K562 (cell line): ENCODE results near the gene TNIK. TPM values are rescaled to one million over a fixed set of nuclear protein-coding genes. Genes with fewer than 3 reads are reported as not detected.
A peak's percentile ranks its signal among the peaks of the same experiment; 100 is the strongest.

ENCODE experiments used
- ATAC-seq: fragments of 200-7000 bp; cut with Tn5 transposase; 3 replicates; pipeline ENCODE4 v1.9.1; 2020; ENCODE audit warnings: moderate library complexity
- BruUV-seq: library from RNA; stranded (reverse); fragments of 400-500 nt; replicated peaks from 2 replicates; lab custom pipeline; 2021; lab: Mats Ljungman, UMichigan
- CTCF ChIA-PET: fragments of 300-600 bp; formaldehyde crosslinking; extraction: SDS; loops from one replicate; lab custom pipeline; 2021; ENCODE audit warnings: low intra/inter-chr PET ratio; lab: Yijun Ruan, JAX
- POLR2A ChIA-PET: fragments of 300-600, 350-650 bp; sonication (Branson Sonifier 250); formaldehyde crosslinking; extraction: SDS; loops from one replicate; lab custom pipeline; 2021; ENCODE audit warnings: antibody characterized with exemption, inconsistent platforms; lab: Yijun Ruan, JAX
- DNase-seq, 4 experiments: peaks; one replicate each; pipeline versions ENCODE4 v3.0.0 to v3.0.0-alpha.2; 2011 to 2018; ENCODE audit warnings: low spot score in 3 of 4, mixed read lengths in 3 of 4; ENCODE audit errors: extremely low read depth in 1 of 4
- FAIRE-seq: peaks from 2 replicates; lab custom pipeline; 2011; peaks lifted over from hg19 to GRCh38; lab: Jason Lieb, UNC
- H2AFZ ChIP-seq: 2 replicates; pipeline ENCODE4 v1.6.0; 2011; ENCODE audit warnings: low read depth, low read length, control low read depth, inconsistent platforms
- H3K27ac ChIP-seq: fragments of 200-600 bp; 3 replicates; pipeline ENCODE4 v1.8.0; 2011; ENCODE audit warnings: low read depth, mild to moderate bottlenecking, control low read depth, inconsistent platforms, low read length, moderate library complexity, mixed read lengths; ENCODE audit errors: extremely low read depth
- H3K27me3 ChIP-seq, 2 experiments: fragments of 300-600 bp in 1 of 2; 2 replicates in 1 of 2; 3 replicates in 1 of 2; pipeline versions ENCODE4 v1.6.0 to v1.8.0; 2011; ENCODE audit warnings: inconsistent platforms in 2 of 2, low read length in 2 of 2, mild to moderate bottlenecking in 1 of 2, mixed read lengths in 1 of 2, moderate library complexity in 1 of 2; ENCODE audit not compliant: control insufficient read depth in 2 of 2, insufficient read depth in 2 of 2
- H3K36me3 ChIP-seq: fragments of 300-600 bp; 3 replicates; pipeline ENCODE4 v1.8.0; 2011; ENCODE audit warnings: mild to moderate bottlenecking, low read length, inconsistent platforms; ENCODE audit not compliant: control insufficient read depth, insufficient read depth
- H3K4me1 ChIP-seq, 2 experiments: fragments of 200-600 bp in 1 of 2; replicated peaks in 1 of 2; 2 replicates in 1 of 2; 3 replicates in 1 of 2; pipeline versions ENCODE4 v1.5.1 to v1.8.0; 2011; ENCODE audit warnings: inconsistent platforms in 2 of 2, low read length in 2 of 2, mild to moderate bottlenecking in 1 of 2, mixed read lengths in 1 of 2, moderate library complexity in 1 of 2; ENCODE audit not compliant: control insufficient read depth in 2 of 2, insufficient read depth in 2 of 2
- H3K4me2 ChIP-seq: 2 replicates; pipeline ENCODE4 v1.6.1; 2011; ENCODE audit warnings: low read length, control low read depth, inconsistent platforms, mixed read lengths; ENCODE audit not compliant: insufficient read depth
- H3K4me3 ChIP-seq: fragments of 200-600 bp; sonication (generic), shearing (Covaris generic); 2 replicates; pipeline ENCODE4 v1.5.1; 2016; ENCODE audit warnings: control low read depth, inconsistent platforms
- H3K79me2 ChIP-seq: fragments of 200-600 bp; 3 replicates; pipeline ENCODE4 v1.8.0; 2011; ENCODE audit warnings: low read length, inconsistent platforms; ENCODE audit not compliant: control insufficient read depth, insufficient read depth
- H3K9ac ChIP-seq, 2 experiments: 2 replicates each; pipeline versions ENCODE4 v1.6.0 to v1.6.1; 2011; ENCODE audit warnings: low read depth in 2 of 2, low read length in 2 of 2, control low read depth in 1 of 2, inconsistent platforms in 1 of 2, mild to moderate bottlenecking in 1 of 2, mixed read lengths in 1 of 2; ENCODE audit not compliant: insufficient read depth in 1 of 2
- H3K9me1 ChIP-seq: one replicate; pipeline ENCODE4 v1.6.0; 2011; ENCODE audit warnings: inconsistent platforms, mild to moderate bottlenecking, low read length, moderate library complexity; ENCODE audit not compliant: control insufficient read depth, insufficient read depth
- H3K9me3 ChIP-seq: replicated peaks from 2 replicates; pipeline ENCODE4 v1.5.1; 2011; ENCODE audit warnings: low read depth, low read length, inconsistent platforms; ENCODE audit not compliant: control insufficient read depth, insufficient read depth
- H4K20me1 ChIP-seq: replicated peaks from 2 replicates; pipeline ENCODE4 v1.6.1; 2011; ENCODE audit warnings: low read length, inconsistent platforms, mixed read lengths; ENCODE audit not compliant: control insufficient read depth, insufficient read depth
- BHLHE40 ChIP-seq: IDR thresholded peaks from 2 replicates; pipeline ENCODE4 v1.6.1; 2011; ENCODE audit warnings: low read length, improper control_type of control experiment
- C11orf30 ChIP-seq: fragments of 450-650 bp; IDR thresholded peaks from 2 replicates; pipeline ENCODE4 v1.6.1; 2016; ENCODE audit warnings: low read depth, mild to moderate bottlenecking
- CBFA2T2 ChIP-seq: fragments of 450-650 bp; conservative IDR thresholded peaks from 2 replicates; pipeline ENCODE4 v1.6.1; 2017; ENCODE audit warnings: mild to moderate bottlenecking
- CCNT2 ChIP-seq: IDR thresholded peaks from 2 replicates; pipeline ENCODE4 v1.6.1; 2011; ENCODE audit warnings: borderline replicate concordance, low read depth, mild to moderate bottlenecking, moderate library complexity, mixed read lengths, low read length; ENCODE audit not compliant: insufficient read length; ENCODE audit errors: extremely low read depth
- CHD4 ChIP-seq: fragments of 200-600 bp; sonication (generic); IDR thresholded peaks from 3 replicates; pipeline ENCODE4 v1.6.1; 2012; ENCODE audit warnings: low read depth, mild to moderate bottlenecking, mixed read lengths, low read length, inconsistent platforms; ENCODE audit not compliant: insufficient read depth, insufficient replicate concordance, poor library complexity, severe bottlenecking
- FOXP1 ChIP-seq: sonication (generic); formaldehyde crosslinking; IDR thresholded peaks from 2 replicates; pipeline ENCODE4 v1.8.0; 2022; ENCODE audit warnings: mild to moderate bottlenecking, missing genetic modification reagents
- LEF1 ChIP-seq: fragments of 450-650 bp; IDR thresholded peaks from 2 replicates; pipeline ENCODE4 v1.6.1; 2016; ENCODE audit warnings: mild to moderate bottlenecking
- MCM3 ChIP-seq: fragments of 450-650 bp; IDR thresholded peaks from 2 replicates; pipeline ENCODE4 v1.6.1; 2016
- PCBP1 ChIP-seq: fragments of 200-400 bp; formaldehyde crosslinking; IDR thresholded peaks from 2 replicates; pipeline ENCODE4 v1.6.1; 2018; ENCODE audit warnings: mild to moderate bottlenecking, low read depth, low read length; ENCODE audit not compliant: poor library complexity, severe bottlenecking
- TRIM24 ChIP-seq, 2 experiments: fragments of 450-650 bp; IDR thresholded peaks; 2 replicates each; pipeline ENCODE4 v1.6.1; 2016
- ZNF316 ChIP-seq: fragments of 450-650 bp; IDR thresholded peaks from 2 replicates; pipeline ENCODE4 v1.6.1; 2016
- ZNF408 ChIP-seq: fragments of 250-450 bp; sonication (Bioruptor Pico); IDR thresholded peaks from 2 replicates; pipeline ENCODE4 v1.4.0; 2020; ENCODE audit warnings: low read depth, mild to moderate bottlenecking, moderate library complexity
- ZNF589 ChIP-seq: fragments of 200-800 bp; sonication (Bioruptor generic); IDR thresholded peaks from 2 replicates; pipeline ENCODE4 v1.6.1; 2016; ENCODE audit warnings: low read depth, missing genetic modification characterization, missing compliant biosample characterization
- WGBS: fragments of 100-300 bp; shearing (Covaris generic); methylation state at CpG from one replicate; pipeline ENCODE4 v1.1.6; 2016; ENCODE audit warnings: low coverage, mixed read lengths; ENCODE audit not compliant: insufficient coverage; ENCODE audit errors: missing lambda C conversion rate; 5-methylcytosine and 5-hydroxymethylcytosine counted together
- in situ Hi-C: fragments of 300-500 bp; cut with MboI; formaldehyde crosslinking; loops from 4 replicates; pipeline ENCODE4 v1.15.0; 2018; ENCODE audit warnings: inconsistent platforms, mixed read lengths
- intact Hi-C: fragments of 100-400 bp; cut with micrococcal nuclease; formaldehyde crosslinking; loops from 2 replicates; pipeline ENCODE4 v1.14.2; 2022
- polyA plus RNA-seq, 8 experiments: library from polyadenylated mRNA; depleted of rRNA in 4 of 8; stranded (reverse) in 5 of 8; unstranded in 3 of 8; fragments of >200 nt; fragmentation: Nextera tagmentation in 2 of 8; fragmentation: Illumina TruSeq in 1 of 8; extraction: Ambion mirVana in 2 of 8; extraction: Trizol in 1 of 8; gene quantifications; 2 replicates each; pipeline versions ENCODE4 v1.2.1 to v1.2.3, GENCODE V29; 2011 to 2014; ENCODE audit warnings: inconsistent platforms in 1 of 8, missing spikeins in 1 of 8
- total RNA-seq, 7 experiments: library from RNA; depleted of rRNA in 6 of 7; stranded (reverse); fragments of >200 nt in 6 of 7; fragmentation: Illumina TruSeq in 2 of 7; extraction: Trizol in 2 of 7; gene quantifications; 2 replicates each; pipeline versions ENCODE4 v1.2.1 to v1.2.3, GENCODE V29; 2011 to 2021; ENCODE audit warnings: low replicate concordance in 1 of 7
- TF ChIP-seq, protein P1 (sequence below): IDR thresholded peaks from 3 replicates; pipeline ENCODE4 v1.6.1; 2011; ENCODE audit warnings: borderline replicate concordance, mild to moderate bottlenecking; ENCODE audit not compliant: insufficient read length, insufficient read depth
- TF ChIP-seq, protein P2 (sequence below): fragments of 250-450 bp; sonication (Bioruptor Pico); IDR thresholded peaks from 2 replicates; pipeline ENCODE4 v1.5.0; 2020; ENCODE audit warnings: mild to moderate bottlenecking, borderline replicate concordance
- TF ChIP-seq, protein P3 (sequence below): fragments of 450-650 bp; IDR thresholded peaks from 2 replicates; pipeline ENCODE4 v1.6.1; 2016; ENCODE audit warnings: missing biosample characterization, missing genetic modification characterization

Gene TNIK
- total and polyA plus RNA-seq, 9 of the 15 experiments (the other 6 are each of a cell fraction or from before 2014, with no cell fraction given) = 6.6 to 39.0 (median 24.7) TPM

DNA sequence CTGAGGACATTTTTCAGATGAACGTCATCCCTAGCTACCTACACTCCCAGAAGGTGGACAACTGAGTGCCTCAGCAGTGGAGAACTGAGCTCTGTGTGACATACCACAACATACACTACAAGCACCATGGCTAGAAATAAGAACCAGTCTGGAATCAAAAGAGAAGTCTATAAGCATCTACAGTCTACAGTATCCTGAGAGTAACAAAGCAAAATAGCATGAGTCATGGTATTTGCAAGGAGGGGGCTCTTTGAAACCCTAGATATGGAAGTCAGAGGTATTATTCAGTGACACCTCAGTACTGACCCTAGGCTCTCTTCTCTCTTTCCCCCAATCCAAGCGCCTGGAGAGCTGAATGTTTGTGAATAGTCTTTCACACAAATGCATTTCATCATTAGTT, 87.5 kb downstream of the TNIK start (continued):
- TF ChIP-seq, protein P1, sequence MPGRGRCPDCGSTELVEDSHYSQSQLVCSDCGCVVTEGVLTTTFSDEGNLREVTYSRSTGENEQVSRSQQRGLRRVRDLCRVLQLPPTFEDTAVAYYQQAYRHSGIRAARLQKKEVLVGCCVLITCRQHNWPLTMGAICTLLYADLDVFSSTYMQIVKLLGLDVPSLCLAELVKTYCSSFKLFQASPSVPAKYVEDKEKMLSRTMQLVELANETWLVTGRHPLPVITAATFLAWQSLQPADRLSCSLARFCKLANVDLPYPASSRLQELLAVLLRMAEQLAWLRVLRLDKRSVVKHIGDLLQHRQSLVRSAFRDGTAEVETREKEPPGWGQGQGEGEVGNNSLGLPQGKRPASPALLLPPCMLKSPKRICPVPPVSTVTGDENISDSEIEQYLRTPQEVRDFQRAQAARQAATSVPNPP = no peak
- peak; percentile 67; the same call in 1 of the 2 replicates for TF ChIP-seq C11orf30
- TF ChIP-seq ZNF316 = peak; percentile 66
- TF ChIP-seq, all 486 proteins: peak for 7

DNA sequence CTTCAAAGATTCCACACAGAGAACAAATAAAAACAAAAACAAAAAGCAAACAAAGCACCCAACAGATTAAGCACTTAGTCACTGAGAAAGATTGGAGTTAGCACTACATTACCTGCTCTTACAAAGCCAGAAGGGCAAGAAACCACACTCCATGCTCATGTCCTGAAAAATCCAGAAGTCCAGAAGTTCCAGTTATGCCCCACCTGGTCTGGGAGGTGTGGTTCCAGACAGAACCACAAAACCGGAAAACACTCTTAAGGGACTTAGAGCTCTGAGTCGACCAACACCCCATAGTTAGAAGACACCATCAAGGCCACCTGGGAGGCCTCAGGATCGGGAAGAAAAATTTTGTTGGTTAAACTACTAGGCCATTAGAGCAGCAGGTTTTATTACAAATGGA, 88.9 kb downstream of the TNIK start:
- Histone ChIP-seq H3K4me3 (no peak overlapping the region), H2AFZ (no peak overlapping the region), H3K9me1 (no peaks in the 10 kb centered on the region), H3K9ac (no peak overlapping the region), H3K9me3 (no peaks in the 10 kb centered on the region), H3K36me3 (no peaks in the 10 kb centered on the region; the same call in 2 of the 3 replicates), H3K4me2 (no peak overlapping the region), H3K79me2 (peaks cover 43% of the 10 kb centered on the region), H4K20me1 (0 out of 2 replicates have a peak, but pooled peaks cover 8% of the 10 kb centered on the region), H3K27ac (no peak overlapping the region), H3K27me3 (no peaks in the 10 kb centered on the region), H3K4me1 (peaks cover 0 to 26% of the 10 kb centered on the region in 2 experiments; a peak in 3 of 5 replicates)
- BruUV-seq = no TSS peak
- POLR2A ChIA-PET = no interaction called here
- no peak for FAIRE-seq
- in situ Hi-C loops = no loop called here
- no peak for ATAC-seq
- DNase-seq = no peak
- intact Hi-C loops = loop anchor here (5.0 to 10.0 kb wide), 2 partner anchors 56 to 83 kb away; no protein-coding TSS in a partner anchor
- WGBS = 27% methylated on average over 3 of the region's 3 CpGs
- CTCF ChIA-PET = no interaction called here
- no peak for TF ChIP-seq CHD4
- TF ChIP-seq, protein P2, sequence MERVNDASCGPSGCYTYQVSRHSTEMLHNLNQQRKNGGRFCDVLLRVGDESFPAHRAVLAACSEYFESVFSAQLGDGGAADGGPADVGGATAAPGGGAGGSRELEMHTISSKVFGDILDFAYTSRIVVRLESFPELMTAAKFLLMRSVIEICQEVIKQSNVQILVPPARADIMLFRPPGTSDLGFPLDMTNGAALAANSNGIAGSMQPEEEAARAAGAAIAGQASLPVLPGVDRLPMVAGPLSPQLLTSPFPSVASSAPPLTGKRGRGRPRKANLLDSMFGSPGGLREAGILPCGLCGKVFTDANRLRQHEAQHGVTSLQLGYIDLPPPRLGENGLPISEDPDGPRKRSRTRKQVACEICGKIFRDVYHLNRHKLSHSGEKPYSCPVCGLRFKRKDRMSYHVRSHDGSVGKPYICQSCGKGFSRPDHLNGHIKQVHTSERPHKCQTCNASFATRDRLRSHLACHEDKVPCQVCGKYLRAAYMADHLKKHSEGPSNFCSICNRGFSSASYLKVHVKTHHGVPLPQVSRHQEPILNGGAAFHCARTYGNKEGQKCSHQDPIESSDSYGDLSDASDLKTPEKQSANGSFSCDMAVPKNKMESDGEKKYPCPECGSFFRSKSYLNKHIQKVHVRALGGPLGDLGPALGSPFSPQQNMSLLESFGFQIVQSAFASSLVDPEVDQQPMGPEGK = no peak
- no peak for TF ChIP-seq BHLHE40
- no peak for TF ChIP-seq CCNT2
- TF ChIP-seq CBFA2T2 = no peak
- no peak for TF ChIP-seq FOXP1 (CRISPR knock-in tag)
- TF ChIP-seq ZNF408 (CRISPR knock-in tag) = no peak
- TF ChIP-seq MCM3 = no peak
- no peak for TF ChIP-seq ZNF589
- no peak for TF ChIP-seq PCBP1
- TF ChIP-seq, protein P3, sequence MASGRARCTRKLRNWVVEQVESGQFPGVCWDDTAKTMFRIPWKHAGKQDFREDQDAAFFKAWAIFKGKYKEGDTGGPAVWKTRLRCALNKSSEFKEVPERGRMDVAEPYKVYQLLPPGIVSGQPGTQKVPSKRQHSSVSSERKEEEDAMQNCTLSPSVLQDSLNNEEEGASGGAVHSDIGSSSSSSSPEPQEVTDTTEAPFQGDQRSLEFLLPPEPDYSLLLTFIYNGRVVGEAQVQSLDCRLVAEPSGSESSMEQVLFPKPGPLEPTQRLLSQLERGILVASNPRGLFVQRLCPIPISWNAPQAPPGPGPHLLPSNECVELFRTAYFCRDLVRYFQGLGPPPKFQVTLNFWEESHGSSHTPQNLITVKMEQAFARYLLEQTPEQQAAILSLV (tag) = no peak
- TF ChIP-seq LEF1 = no peak
- TF ChIP-seq TRIM24 (IDR thresholded peaks at IDR 0.05) = no peak
